HuH-7.5 (cell line): ENCODE measurements around the gene SLC25A13.
"Not testable (repeated sequence)": the region's sequence is repeated elsewhere in the genome, so short reads cannot be mapped to it uniquely, and the experiment has no call there.

Source experiments
- DNase-seq: peaks from one replicate; pipeline ENCODE4 v3.0.0; 2011; ENCODE audit warnings: low spot score

SLC25A13 gene

GRCh38 chr7:96321658-96322372 lies at the start of gene SLC25A13:
TSS of gene SLC25A13 (minus strand) at chr7:96322098. CDS start at chr7:96321956, 142 bp downstream.
- peak; percentile 87 for DNase-seq

GRCh38 chr7:96365916-96366315 lies 44.0 kb upstream of the SLC25A13 start:
- DNase-seq: not testable (repeated sequence)

- DNase-seq: no peak
Observed at GRCh38 chr7:96361116-96361857, 39.4 kb upstream of the SLC25A13 start.

GRCh38 chr7:96359876-96360275 lies 38.0 kb upstream of the SLC25A13 start:
- DNase-seq: no peak

- not testable (repeated sequence) for DNase-seq
Observed at GRCh38 chr7:96358236-96358971, 36.5 kb upstream of the SLC25A13 start.

- no peak for DNase-seq
Observed at GRCh38 chr7:96355990-96356506, 34.1 kb upstream of the SLC25A13 start.

- no peak for DNase-seq
Observed at GRCh38 chr7:96354881-96355280, 33.0 kb upstream of the SLC25A13 start.

- no peak for DNase-seq
Observed at GRCh38 chr7:96349572-96349971, 27.7 kb upstream of the SLC25A13 start.

GRCh38 chr7:96347471-96347870 lies 25.6 kb upstream of the SLC25A13 start:
- no peak for DNase-seq

- no peak for DNase-seq
Observed at GRCh38 chr7:96346293-96346953, 24.5 kb upstream of the SLC25A13 start.

GRCh38 chr7:96344236-96344635 lies 22.3 kb upstream of the SLC25A13 start:
- DNase-seq: no peak

GRCh38 chr7:96342049-96342448 lies 20.2 kb upstream of the SLC25A13 start:
- DNase-seq: no peak

GRCh38 chr7:96337519-96337918 lies 15.6 kb upstream of the SLC25A13 start:
- no peak for DNase-seq

GRCh38 chr7:96332325-96332724 lies 10.4 kb upstream of the SLC25A13 start:
- no peak for DNase-seq

- DNase-seq: no peak
Observed at GRCh38 chr7:96331775-96332174, 9.9 kb upstream of the SLC25A13 start.

GRCh38 chr7:96331233-96331632 lies 9.3 kb upstream of the SLC25A13 start:
- no peak for DNase-seq

- DNase-seq: no peak
Observed at GRCh38 chr7:96330193-96330592, 8.3 kb upstream of the SLC25A13 start.

- DNase-seq: no peak
Observed at GRCh38 chr7:96329241-96329640, 7.3 kb upstream of the SLC25A13 start.

- DNase-seq: no peak
Observed at GRCh38 chr7:96328016-96328415, 6.1 kb upstream of the SLC25A13 start.

- peak; percentile 23 for DNase-seq
Observed at GRCh38 chr7:96327429-96327828, 5.5 kb upstream of the SLC25A13 start.

GRCh38 chr7:96326752-96327151 lies 4.9 kb upstream of the SLC25A13 start:
- not testable (repeated sequence) for DNase-seq
